ENCODE data around the gene NSUN4. TPM values are rescaled to one million over a fixed set of nuclear protein-coding genes. Genes with fewer than 3 reads are reported as not detected.
A peak's percentile ranks its signal among the peaks of the same experiment; 100 is the strongest.
"Not testable (repeated sequence)": the region's sequence is repeated elsewhere in the genome, so short reads cannot be mapped to it uniquely, and the experiment has no call there.

Gene NSUN4
- total RNA-seq (2014; rRNA removed; shearing (Covaris generic)), result 15.0 and 17.1 TPM in 2 replicates

GRCh38 chr1:46340404-46341221 lies at the start of gene NSUN4:
Gene NSUN4 (plus strand): TSS chr1:46340807. CDS start chr1:46340827, 20 bp downstream.
- DNase-seq (ENCODE audit: low spot score), result peak; percentile 95

- no peak for DNase-seq (ENCODE audit: low spot score)
These were observed 45.3 kb upstream of the NSUN4 start for GRCh38 chr1:46295306-46295705.

GRCh38 chr1:46298387-46298786 lies 42.2 kb upstream of the NSUN4 start:
- no peak for DNase-seq (ENCODE audit: low spot score)

GRCh38 chr1:46300673-46301405 lies 39.8 kb upstream of the NSUN4 start:
- no peak for DNase-seq (ENCODE audit: low spot score)

- DNase-seq (ENCODE audit: low spot score), result no peak
These were observed 39.2 kb upstream of the NSUN4 start for GRCh38 chr1:46301406-46301807.

- no peak for DNase-seq (ENCODE audit: low spot score)
These were observed 38.6 kb upstream of the NSUN4 start for GRCh38 chr1:46301808-46302640.

- DNase-seq (ENCODE audit: low spot score), result no peak
These were observed 38.0 kb upstream of the NSUN4 start for GRCh38 chr1:46302641-46303037.

GRCh38 chr1:46303038-46303871 lies 37.4 kb upstream of the NSUN4 start, which contains the start of the genes LRRC41 and UQCRH:
Gene LRRC41 (minus strand): TSS chr1:46303616. CDS start chr1:46303322, 294 bp downstream.
Gene UQCRH (plus strand): TSS chr1:46303698. CDS start chr1:46303767, 69 bp downstream.
- peak; percentile 99 for DNase-seq (ENCODE audit: low spot score)

- DNase-seq (ENCODE audit: low spot score), result no peak
These were observed 36.7 kb upstream of the NSUN4 start for GRCh38 chr1:46303872-46304326.

GRCh38 chr1:46306159-46306530 lies 34.5 kb upstream of the NSUN4 start:
- no peak for DNase-seq (ENCODE audit: low spot score)

- no peak for DNase-seq (ENCODE audit: low spot score)
These were observed 31.0 kb upstream of the NSUN4 start for GRCh38 chr1:46309401-46310159.

GRCh38 chr1:46310321-46310720 lies 30.3 kb upstream of the NSUN4 start:
- DNase-seq (ENCODE audit: low spot score), result no peak

GRCh38 chr1:46315669-46316403 lies 24.8 kb upstream of the NSUN4 start:
- DNase-seq (ENCODE audit: low spot score), result no peak

- no peak for DNase-seq (ENCODE audit: low spot score)
These were observed 23.3 kb upstream of the NSUN4 start for GRCh38 chr1:46317323-46317722.

- not testable (repeated sequence) for DNase-seq (ENCODE audit: low spot score)
These were observed 21.3 kb upstream of the NSUN4 start for GRCh38 chr1:46319301-46319700.

- DNase-seq (ENCODE audit: low spot score), result not testable (repeated sequence)
These were observed 20.4 kb upstream of the NSUN4 start for GRCh38 chr1:46319960-46320914.

GRCh38 chr1:46322191-46322590 lies 18.4 kb upstream of the NSUN4 start:
- DNase-seq (ENCODE audit: low spot score), result not testable (repeated sequence)
